ENCODE measurements around the gene INTS7.

Gene INTS7

GRCh38 chr1:211933946-211934714 is 101.2 kb downstream of the INTS7 start:
- H3K36me3 ChIP-seq (ENCODE audit: insufficient read depth, low read length), result no peaks in the 10 kb centered on the region
- no peaks in the 10 kb centered on the region for H3K4me1 ChIP-seq (ENCODE audit: insufficient read depth, low read length)
- no peaks in the 10 kb centered on the region for H3K27me3 ChIP-seq (ENCODE audit: insufficient read depth, low read length)
- H3K9me3 ChIP-seq (ENCODE audit: low read length), result no peaks in the 10 kb centered on the region
- H2AFZ ChIP-seq (ENCODE audit: low read depth, low read length), result no peak overlapping the region
- no peak overlapping the region for H3K4me3 ChIP-seq (ENCODE audit: low read length)

GRCh38 chr1:211932933-211933254 is 102.5 kb downstream of the INTS7 start:
- Histone ChIP-seq H2AFZ (ENCODE audit: low read depth, low read length) (no peak overlapping the region), H3K27me3 (ENCODE audit: insufficient read depth, low read length) (no peaks in the 10 kb centered on the region), H3K36me3 (ENCODE audit: insufficient read depth, low read length) (no peaks in the 10 kb centered on the region), H3K9me3 (ENCODE audit: low read length) (no peaks in the 10 kb centered on the region), H3K4me1 (ENCODE audit: insufficient read depth, low read length) (no peaks in the 10 kb centered on the region), H3K4me3 (ENCODE audit: low read length) (no peak overlapping the region)

- H3K9me3 ChIP-seq (ENCODE audit: low read length), result no peaks in the 10 kb centered on the region
- no peak overlapping the region for H3K4me3 ChIP-seq (ENCODE audit: low read length)
- H2AFZ ChIP-seq (ENCODE audit: low read depth, low read length), result no peak overlapping the region
- no peaks in the 10 kb centered on the region for H3K27me3 ChIP-seq (ENCODE audit: insufficient read depth, low read length)
- no peaks in the 10 kb centered on the region for H3K36me3 ChIP-seq (ENCODE audit: insufficient read depth, low read length)
- H3K4me1 ChIP-seq (ENCODE audit: insufficient read depth, low read length), result no peaks in the 10 kb centered on the region
Measured at GRCh38 chr1:211932231-211932932, 103.0 kb downstream of the INTS7 start.

- no peaks in the 10 kb centered on the region for H3K9me3 ChIP-seq (ENCODE audit: low read length)
- no peak overlapping the region for H3K4me3 ChIP-seq (ENCODE audit: low read length)
- no peak overlapping the region for H2AFZ ChIP-seq (ENCODE audit: low read depth, low read length)
- peaks cover 2% of the 10 kb centered on the region for H3K27me3 ChIP-seq (ENCODE audit: insufficient read depth, low read length)
- no peaks in the 10 kb centered on the region for H3K4me1 ChIP-seq (ENCODE audit: insufficient read depth, low read length)
- no peaks in the 10 kb centered on the region for H3K36me3 ChIP-seq (ENCODE audit: insufficient read depth, low read length)
Measured at GRCh38 chr1:211929683-211930082, 105.7 kb downstream of the INTS7 start.

GRCh38 chr1:211928993-211929637 is 106.2 kb downstream of the INTS7 start:
- Histone ChIP-seq H3K4me1 (ENCODE audit: insufficient read depth, low read length) (no peaks in the 10 kb centered on the region), H3K36me3 (ENCODE audit: insufficient read depth, low read length) (no peaks in the 10 kb centered on the region), H3K27me3 (ENCODE audit: insufficient read depth, low read length) (peaks cover 2% of the 10 kb centered on the region), H3K4me3 (ENCODE audit: low read length) (no peak overlapping the region), H2AFZ (ENCODE audit: low read depth, low read length) (no peak overlapping the region), H3K9me3 (ENCODE audit: low read length) (no peaks in the 10 kb centered on the region)

GRCh38 chr1:211928290-211928801 is 107.0 kb downstream of the INTS7 start:
- H3K9me3 ChIP-seq (ENCODE audit: low read length), result no peaks in the 10 kb centered on the region
- no peak overlapping the region for H3K4me3 ChIP-seq (ENCODE audit: low read length)
- H3K36me3 ChIP-seq (ENCODE audit: insufficient read depth, low read length), result no peaks in the 10 kb centered on the region
- peaks cover 2% of the 10 kb centered on the region for H3K27me3 ChIP-seq (ENCODE audit: insufficient read depth, low read length)
- H3K4me1 ChIP-seq (ENCODE audit: insufficient read depth, low read length), result no peaks in the 10 kb centered on the region
- no peak overlapping the region for H2AFZ ChIP-seq (ENCODE audit: low read depth, low read length)

- Histone ChIP-seq H3K27me3 (ENCODE audit: insufficient read depth, low read length) (peaks cover 4% of the 10 kb centered on the region), H3K4me3 (ENCODE audit: low read length) (no peak overlapping the region), H2AFZ (ENCODE audit: low read depth, low read length) (no peak overlapping the region), H3K9me3 (ENCODE audit: low read length) (no peaks in the 10 kb centered on the region), H3K4me1 (ENCODE audit: insufficient read depth, low read length) (no peaks in the 10 kb centered on the region), H3K36me3 (ENCODE audit: insufficient read depth, low read length) (no peaks in the 10 kb centered on the region)
Measured at GRCh38 chr1:211925016-211925415, 110.3 kb downstream of the INTS7 start.

- no peak overlapping the region for H2AFZ ChIP-seq (ENCODE audit: low read depth, low read length)
- H3K4me3 ChIP-seq (ENCODE audit: low read length), result no peak overlapping the region
- no peaks in the 10 kb centered on the region for H3K9me3 ChIP-seq (ENCODE audit: low read length)
- peaks cover 4% of the 10 kb centered on the region for H3K27me3 ChIP-seq (ENCODE audit: insufficient read depth, low read length)
- no peaks in the 10 kb centered on the region for H3K4me1 ChIP-seq (ENCODE audit: insufficient read depth, low read length)
- no peaks in the 10 kb centered on the region for H3K36me3 ChIP-seq (ENCODE audit: insufficient read depth, low read length)
Measured at GRCh38 chr1:211924256-211924655, 111.1 kb downstream of the INTS7 start.

- Histone ChIP-seq H3K9me3 (ENCODE audit: low read length) (no peaks in the 10 kb centered on the region), H2AFZ (ENCODE audit: low read depth, low read length) (no peak overlapping the region), H3K27me3 (ENCODE audit: insufficient read depth, low read length) (peaks cover 4% of the 10 kb centered on the region), H3K4me3 (ENCODE audit: low read length) (no peak overlapping the region), H3K4me1 (ENCODE audit: insufficient read depth, low read length) (no peaks in the 10 kb centered on the region), H3K36me3 (ENCODE audit: insufficient read depth, low read length) (no peaks in the 10 kb centered on the region)
Measured at GRCh38 chr1:211923095-211923494, 112.3 kb downstream of the INTS7 start.

- H2AFZ ChIP-seq (ENCODE audit: low read depth, low read length), result no peak overlapping the region
- no peaks in the 10 kb centered on the region for H3K9me3 ChIP-seq (ENCODE audit: low read length)
- H3K36me3 ChIP-seq (ENCODE audit: insufficient read depth, low read length), result no peaks in the 10 kb centered on the region
- no peaks in the 10 kb centered on the region for H3K4me1 ChIP-seq (ENCODE audit: insufficient read depth, low read length)
- H3K4me3 ChIP-seq (ENCODE audit: low read length), result no peak overlapping the region
- H3K27me3 ChIP-seq (ENCODE audit: insufficient read depth, low read length), result peaks cover 4% of the 10 kb centered on the region
Measured at GRCh38 chr1:211921579-211922095, 113.7 kb downstream of the INTS7 start.

GRCh38 chr1:211920602-211921226 is 114.6 kb downstream of the INTS7 start:
- Histone ChIP-seq H3K27me3 (ENCODE audit: insufficient read depth, low read length) (peaks cover 4% of the 10 kb centered on the region), H2AFZ (ENCODE audit: low read depth, low read length) (no peak overlapping the region), H3K4me1 (ENCODE audit: insufficient read depth, low read length) (no peaks in the 10 kb centered on the region), H3K4me3 (ENCODE audit: low read length) (no peak overlapping the region), H3K9me3 (ENCODE audit: low read length) (no peaks in the 10 kb centered on the region), H3K36me3 (ENCODE audit: insufficient read depth, low read length) (no peaks in the 10 kb centered on the region)

- H3K4me1 ChIP-seq (ENCODE audit: insufficient read depth, low read length), result no peaks in the 10 kb centered on the region
- H3K36me3 ChIP-seq (ENCODE audit: insufficient read depth, low read length), result no peaks in the 10 kb centered on the region
- H3K4me3 ChIP-seq (ENCODE audit: low read length), result no peak overlapping the region
- H2AFZ ChIP-seq (ENCODE audit: low read depth, low read length), result no peak overlapping the region
- no peaks in the 10 kb centered on the region for H3K9me3 ChIP-seq (ENCODE audit: low read length)
- peaks cover 4% of the 10 kb centered on the region for H3K27me3 ChIP-seq (ENCODE audit: insufficient read depth, low read length)
Measured at GRCh38 chr1:211920141-211920572, 115.2 kb downstream of the INTS7 start.

Data from neuron (in vitro differentiated cells).